ENCODE data around the gene NLRP10. TPM values are rescaled to one million over a fixed set of nuclear protein-coding genes. Genes with fewer than 3 reads are reported as not detected.

Gene NLRP10
- total RNA-seq: not detected in 2 replicates
- polyA plus RNA-seq: not detected in 2 replicates

DNA sequence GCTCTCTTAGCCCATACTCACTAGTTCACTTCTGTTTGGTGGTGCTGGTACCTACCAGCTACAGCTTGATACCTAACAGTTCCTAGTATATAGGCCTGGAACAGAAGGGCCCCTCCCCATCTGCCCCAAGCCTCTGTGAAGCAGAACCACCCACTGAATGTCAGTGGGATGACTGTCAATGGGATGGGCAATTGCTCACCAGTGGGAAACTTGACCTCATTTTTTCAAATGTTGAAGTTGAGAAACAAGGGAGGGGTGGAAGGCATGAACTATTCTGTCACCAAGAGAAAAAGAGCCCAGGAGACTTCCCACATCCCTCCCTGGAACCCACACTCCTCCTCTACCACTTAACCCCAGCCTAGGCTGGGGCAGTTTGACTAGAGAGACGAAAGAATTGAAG is at the start of gene NLRP10:
Gene NLRP10, minus strand, starts transcription at position 62 of the 400 bp plus-strand sequence. CDS start 1,952 bp downstream, outside the sequence.
- H3K9me3 ChIP-seq (ENCODE audit: low read depth): no peaks in the 10 kb centered on the region
- no peak for TF ChIP-seq CTCF (IDR thresholded peaks at IDR 0.05; ENCODE audit: low read depth, low read length)
- no peak within 1 kb of the TSS for H3K27ac ChIP-seq
- no peaks in the 10 kb centered on the region for H3K36me3 ChIP-seq
- no peak within 1 kb of the TSS for H3K4me3 ChIP-seq
- no peaks in the 10 kb centered on the region for H3K4me1 ChIP-seq (ENCODE audit: low read depth)
- H3K27me3 ChIP-seq: no peaks in the 10 kb centered on the region
- DNase-seq (ENCODE audit: low read depth in 1 of 2, low spot score in 1 of 2): no peak

DNA sequence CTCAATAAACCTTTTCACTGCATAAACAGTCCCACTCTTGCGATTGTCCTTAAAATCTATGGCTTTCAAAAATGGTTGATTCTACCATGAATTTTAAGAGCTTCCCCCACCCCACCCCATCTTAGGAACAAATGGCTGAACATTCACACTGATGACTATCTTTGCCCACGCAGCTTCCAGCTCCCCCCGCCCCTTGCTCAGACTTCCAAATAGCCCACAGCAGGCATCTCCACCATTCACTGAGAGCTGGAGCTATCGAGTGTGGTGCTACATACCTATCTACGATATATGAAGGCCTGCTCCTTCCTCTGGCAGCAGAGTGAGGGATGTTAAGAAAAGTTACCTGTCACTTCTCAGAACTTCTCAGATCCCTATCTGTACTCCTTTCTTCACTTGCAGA is 48.6 kb upstream of the NLRP10 start:
- no peaks in the 10 kb centered on the region for H3K36me3 ChIP-seq
- H3K4me1 ChIP-seq (ENCODE audit: low read depth): no peaks in the 10 kb centered on the region
- no peak overlapping the region for H3K4me3 ChIP-seq
- no peak overlapping the region for H3K27ac ChIP-seq
- H3K9me3 ChIP-seq (ENCODE audit: low read depth): no peaks in the 10 kb centered on the region
- DNase-seq (ENCODE audit: low read depth in 1 of 2, low spot score in 1 of 2): no peak
- H3K27me3 ChIP-seq: peaks cover 39% of the 10 kb centered on the region
- no peak for TF ChIP-seq CTCF (IDR thresholded peaks at IDR 0.05; ENCODE audit: low read depth, low read length)

- Histone ChIP-seq H3K4me1 (ENCODE audit: low read depth) (no peaks in the 10 kb centered on the region), H3K4me3 (no peak overlapping the region), H3K36me3 (no peaks in the 10 kb centered on the region), H3K9me3 (ENCODE audit: low read depth) (no peaks in the 10 kb centered on the region), H3K27me3 (peaks cover 21% of the 10 kb centered on the region), H3K27ac (no peak overlapping the region)
- TF ChIP-seq CTCF (IDR thresholded peaks at IDR 0.05; ENCODE audit: low read depth, low read length): no peak
- peak in 1 of 2 donors; percentile 88 for DNase-seq (ENCODE audit: low read depth in 1 of 2, low spot score in 1 of 2)
Observed at GRCh38 chr11:8011981-8012444, 46.8 kb upstream of the NLRP10 start.

DNA sequence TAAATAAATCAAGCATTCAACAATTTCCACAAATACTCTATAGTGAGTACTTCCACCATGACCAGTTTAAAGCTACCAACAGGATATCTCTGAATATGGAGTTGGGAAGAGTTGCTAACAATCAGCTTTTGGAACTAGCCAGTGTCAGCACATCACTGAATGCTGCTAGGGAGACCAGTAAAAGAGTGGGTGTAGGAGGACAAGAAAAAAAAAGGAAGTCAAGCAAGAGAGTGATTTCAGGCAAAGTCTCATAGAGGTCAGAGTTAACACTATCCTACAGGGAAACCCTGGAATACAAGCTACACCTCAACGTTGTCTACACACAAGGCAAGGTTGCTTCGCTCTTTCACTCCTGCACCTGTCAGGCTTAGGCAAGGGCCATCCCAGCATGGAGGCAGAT is 46.1 kb upstream of the NLRP10 start:
- H3K27me3 ChIP-seq: peaks cover 15% of the 10 kb centered on the region
- no peak for DNase-seq (ENCODE audit: low read depth in 1 of 2, low spot score in 1 of 2)
- H3K9me3 ChIP-seq (ENCODE audit: low read depth): no peaks in the 10 kb centered on the region
- no peak overlapping the region for H3K4me3 ChIP-seq
- H3K27ac ChIP-seq: no peak overlapping the region
- no peaks in the 10 kb centered on the region for H3K4me1 ChIP-seq (ENCODE audit: low read depth)
- H3K36me3 ChIP-seq: no peaks in the 10 kb centered on the region
- no peak for TF ChIP-seq CTCF (IDR thresholded peaks at IDR 0.05; ENCODE audit: low read depth, low read length)

DNA sequence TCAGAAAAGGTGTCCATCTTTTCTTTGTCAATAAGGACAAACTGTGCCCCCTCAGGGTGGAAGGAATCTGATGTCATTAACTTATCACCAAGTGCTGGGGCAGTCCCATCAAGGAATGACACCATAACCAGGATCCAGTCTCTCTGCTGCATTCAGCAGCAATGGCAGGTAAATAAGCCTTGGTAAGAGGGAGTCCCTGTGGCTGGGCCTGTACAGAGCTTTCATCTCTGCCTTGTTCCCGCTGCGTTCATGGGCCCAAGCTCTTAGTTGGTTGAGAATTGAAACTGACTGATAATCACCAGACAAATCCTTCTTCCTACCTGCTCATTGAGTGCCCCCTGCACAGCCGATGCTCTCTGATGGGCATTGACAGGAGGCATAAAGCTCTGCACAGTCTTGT is 44.6 kb upstream of the NLRP10 start:
- no peaks in the 10 kb centered on the region for H3K4me1 ChIP-seq (ENCODE audit: low read depth)
- TF ChIP-seq CTCF (IDR thresholded peaks at IDR 0.05; ENCODE audit: low read depth, low read length): no peak
- H3K9me3 ChIP-seq (ENCODE audit: low read depth): no peaks in the 10 kb centered on the region
- H3K4me3 ChIP-seq: no peak overlapping the region
- H3K27me3 ChIP-seq: peaks cover 4% of the 10 kb centered on the region
- no peak overlapping the region for H3K27ac ChIP-seq
- DNase-seq (ENCODE audit: low read depth in 1 of 2, low spot score in 1 of 2): no peak
- no peaks in the 10 kb centered on the region for H3K36me3 ChIP-seq

DNA sequence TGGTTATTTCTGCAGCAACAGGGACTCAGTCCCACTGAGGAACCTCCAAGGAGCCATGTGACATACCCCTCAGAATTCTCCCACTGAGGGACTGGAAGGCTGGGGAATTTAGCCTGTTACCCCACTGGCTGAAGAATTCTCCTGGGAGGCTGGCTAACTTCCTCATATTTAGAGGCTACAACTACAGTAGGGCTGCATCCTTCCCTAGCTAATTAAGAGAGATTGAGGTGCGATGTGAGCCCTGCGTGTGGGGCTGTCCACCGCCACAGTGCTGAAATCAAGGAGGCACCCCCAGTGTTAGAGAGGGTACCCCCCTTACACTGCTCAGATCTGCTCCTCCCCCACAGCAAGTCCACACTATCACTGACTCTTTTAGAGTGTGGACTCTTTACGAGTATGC is 43.0 kb upstream of the NLRP10 start:
- no peaks in the 10 kb centered on the region for H3K36me3 ChIP-seq
- H3K27me3 ChIP-seq: peaks cover 4% of the 10 kb centered on the region
- no peak for DNase-seq (ENCODE audit: low read depth in 1 of 2, low spot score in 1 of 2)
- no peaks in the 10 kb centered on the region for H3K4me1 ChIP-seq (ENCODE audit: low read depth)
- no peak overlapping the region for H3K27ac ChIP-seq
- no peak overlapping the region for H3K4me3 ChIP-seq
- H3K9me3 ChIP-seq (ENCODE audit: low read depth): no peaks in the 10 kb centered on the region
- TF ChIP-seq CTCF (IDR thresholded peaks at IDR 0.05; ENCODE audit: low read depth, low read length): no peak
